ENCODE measurements around the gene AASS.
A peak's percentile ranks its signal among the peaks of the same experiment; 100 is the strongest.

AASS gene

DNA sequence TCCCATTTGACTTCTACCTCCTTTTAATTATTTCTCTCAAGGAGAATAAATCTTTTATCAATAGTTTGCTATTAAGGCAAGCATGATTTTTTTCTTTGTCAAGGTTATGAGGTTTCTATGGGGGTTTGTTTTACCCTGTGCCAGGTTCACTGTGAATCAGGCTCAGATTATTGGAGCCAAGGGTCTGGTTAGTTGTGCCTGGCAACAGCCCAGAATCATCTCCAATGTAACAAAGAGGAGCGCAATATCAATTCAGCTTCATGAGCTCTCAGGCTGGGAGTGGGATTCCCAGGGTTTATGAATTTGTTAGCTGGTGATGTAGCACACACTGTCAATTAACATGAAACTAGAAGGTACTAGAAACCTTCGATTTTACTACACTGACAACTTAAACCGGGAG, 73.2 kb downstream of the AASS start:
- Histone ChIP-seq H3K4me3 (ENCODE audit: low read length) (no peak overlapping the region), H3K9ac (ENCODE audit: low read length) (no peak overlapping the region), H3K4me1 (ENCODE audit: control insufficient read depth, insufficient read depth, low read length) (no peaks in the 10 kb centered on the region), H3K9me3 (ENCODE audit: control insufficient read depth, low read length) (no peaks in the 10 kb centered on the region), H3K27me3 (replicated peaks; ENCODE audit: control insufficient read depth, insufficient read depth, low read length) (no peaks in the 10 kb centered on the region), H3K36me3 (ENCODE audit: control insufficient read depth, insufficient read depth, low read length, severe bottlenecking) (peaks cover 17% of the 10 kb centered on the region)
- DNase-seq (ENCODE audit: low read depth): no peak

DNA sequence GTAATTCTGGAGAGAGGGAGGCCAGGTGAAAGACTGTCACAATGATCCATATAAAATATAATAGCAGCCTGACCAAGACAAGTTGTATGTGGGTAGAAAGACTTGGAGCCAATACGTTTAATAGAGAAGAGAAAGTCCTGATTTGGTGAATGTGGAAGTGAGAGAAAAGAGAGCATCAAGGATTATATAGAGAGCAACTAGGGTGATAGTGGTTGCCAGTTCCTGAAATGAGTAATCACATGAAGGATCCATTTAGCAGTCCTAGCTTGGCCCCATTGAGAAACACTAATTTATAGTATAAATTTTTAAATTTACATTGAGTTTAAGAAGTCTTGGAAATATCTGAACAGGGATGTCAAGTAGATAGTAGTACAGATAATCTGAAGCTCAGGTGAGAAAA, 74.0 kb downstream of the AASS start:
- peaks cover 13% of the 10 kb centered on the region for H3K36me3 ChIP-seq (ENCODE audit: control insufficient read depth, insufficient read depth, low read length, severe bottlenecking)
- DNase-seq (ENCODE audit: low read depth): no peak
- H3K27me3 ChIP-seq (replicated peaks; ENCODE audit: control insufficient read depth, insufficient read depth, low read length): no peaks in the 10 kb centered on the region
- no peaks in the 10 kb centered on the region for H3K4me1 ChIP-seq (ENCODE audit: control insufficient read depth, insufficient read depth, low read length)
- H3K4me3 ChIP-seq (ENCODE audit: low read length): no peak overlapping the region
- H3K9me3 ChIP-seq (ENCODE audit: control insufficient read depth, low read length): no peaks in the 10 kb centered on the region
- no peak overlapping the region for H3K9ac ChIP-seq (ENCODE audit: low read length)

DNA sequence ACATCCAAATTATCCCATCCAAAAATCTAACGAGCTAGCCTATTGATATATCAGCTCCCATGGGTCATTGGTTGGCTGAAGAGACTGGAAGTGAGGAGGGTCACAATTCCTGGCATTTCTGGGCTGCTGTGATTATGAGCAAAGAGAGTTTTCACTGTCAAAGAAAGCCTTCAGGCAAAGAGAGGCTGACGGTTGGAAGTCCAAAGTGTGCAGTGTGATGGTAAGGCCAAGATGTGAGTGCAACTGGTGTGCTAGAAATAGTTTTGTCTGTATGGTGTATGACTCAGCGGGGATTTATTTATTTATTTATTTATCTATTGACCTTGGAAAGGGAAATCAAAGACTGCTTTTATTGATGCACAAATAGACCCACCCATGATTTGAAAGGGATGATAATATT, 75.0 kb downstream of the AASS start:
- peak; percentile 2 for DNase-seq (ENCODE audit: low read depth)
- no peak overlapping the region for H3K4me3 ChIP-seq (ENCODE audit: low read length)
- no peaks in the 10 kb centered on the region for H3K9me3 ChIP-seq (ENCODE audit: control insufficient read depth, low read length)
- no peak overlapping the region for H3K9ac ChIP-seq (ENCODE audit: low read length)
- no peaks in the 10 kb centered on the region for H3K27me3 ChIP-seq (replicated peaks; ENCODE audit: control insufficient read depth, insufficient read depth, low read length)
- peaks cover 3% of the 10 kb centered on the region for H3K36me3 ChIP-seq (ENCODE audit: control insufficient read depth, insufficient read depth, low read length, severe bottlenecking)
- no peaks in the 10 kb centered on the region for H3K4me1 ChIP-seq (ENCODE audit: control insufficient read depth, insufficient read depth, low read length)

DNA sequence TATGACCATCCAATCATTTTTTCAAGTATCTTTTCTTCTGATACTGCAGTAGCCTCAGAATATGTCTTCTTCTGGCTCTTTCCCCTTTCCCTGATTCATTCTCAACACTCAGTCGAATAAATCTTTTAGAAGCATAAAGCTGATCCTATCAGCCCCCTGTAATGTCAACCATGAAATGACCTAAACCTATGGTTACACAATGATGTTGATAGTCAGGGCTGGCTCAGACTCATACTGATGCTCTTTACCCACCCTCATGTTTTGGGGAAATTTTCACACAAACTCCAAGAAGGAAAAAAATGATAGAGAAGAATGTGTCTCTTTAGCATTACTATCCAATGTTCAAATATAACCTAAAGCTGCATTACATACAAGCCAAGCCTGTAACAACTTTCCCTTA, 76.0 kb downstream of the AASS start:
- Histone ChIP-seq H3K9me3 (ENCODE audit: control insufficient read depth, low read length) (no peaks in the 10 kb centered on the region), H3K36me3 (ENCODE audit: control insufficient read depth, insufficient read depth, low read length, severe bottlenecking) (no peaks in the 10 kb centered on the region), H3K4me1 (ENCODE audit: control insufficient read depth, insufficient read depth, low read length) (no peaks in the 10 kb centered on the region), H3K4me3 (ENCODE audit: low read length) (no peak overlapping the region), H3K9ac (ENCODE audit: low read length) (no peak overlapping the region), H3K27me3 (replicated peaks; ENCODE audit: control insufficient read depth, insufficient read depth, low read length) (no peaks in the 10 kb centered on the region)
- no peak for DNase-seq (ENCODE audit: low read depth)

DNA sequence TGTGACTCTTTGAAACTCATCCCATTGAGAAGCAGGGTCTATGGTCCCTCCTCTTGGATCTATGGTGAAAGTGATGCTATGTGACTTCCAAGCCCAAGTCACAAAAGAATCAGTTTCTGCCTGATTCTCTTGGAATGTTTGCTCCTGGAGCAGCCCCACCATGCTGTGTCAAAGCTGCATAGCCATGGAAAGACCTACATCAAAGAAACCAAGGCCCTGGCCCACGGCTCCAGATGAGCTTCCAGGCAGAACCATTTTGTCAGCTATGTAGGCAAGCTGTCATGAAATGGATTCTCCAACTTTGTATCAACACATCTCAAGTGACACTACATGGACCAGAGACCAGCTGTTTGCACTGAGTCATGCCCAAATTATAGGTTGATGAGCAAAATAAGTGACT, 77.0 kb downstream of the AASS start:
- no peaks in the 10 kb centered on the region for H3K36me3 ChIP-seq (ENCODE audit: control insufficient read depth, insufficient read depth, low read length, severe bottlenecking)
- no peaks in the 10 kb centered on the region for H3K9me3 ChIP-seq (ENCODE audit: control insufficient read depth, low read length)
- no peak overlapping the region for H3K9ac ChIP-seq (ENCODE audit: low read length)
- no peaks in the 10 kb centered on the region for H3K4me1 ChIP-seq (ENCODE audit: control insufficient read depth, insufficient read depth, low read length)
- H3K4me3 ChIP-seq (ENCODE audit: low read length): no peak overlapping the region
- no peak for DNase-seq (ENCODE audit: low read depth)
- no peaks in the 10 kb centered on the region for H3K27me3 ChIP-seq (replicated peaks; ENCODE audit: control insufficient read depth, insufficient read depth, low read length)

DNA sequence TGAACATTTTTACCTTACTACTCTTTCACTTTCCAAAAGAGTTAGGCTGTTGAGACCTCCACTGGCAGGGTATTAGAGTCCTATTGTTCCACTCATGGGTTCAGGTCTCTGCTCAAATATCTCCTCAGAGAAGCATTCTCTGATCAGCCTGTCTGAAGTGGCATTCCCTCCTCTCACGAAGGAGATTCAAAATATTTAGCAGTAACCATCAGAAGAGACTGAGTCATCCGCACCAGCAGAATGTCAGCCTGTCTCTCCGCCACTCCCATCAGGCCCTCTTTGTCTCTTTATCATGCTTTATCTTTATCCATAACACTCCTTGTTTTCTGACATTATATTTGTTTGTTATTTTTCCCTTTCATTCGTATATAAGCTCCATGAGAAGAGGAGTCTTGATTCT, 79.1 kb downstream of the AASS start:
- Histone ChIP-seq H3K4me1 (ENCODE audit: control insufficient read depth, insufficient read depth, low read length) (no peaks in the 10 kb centered on the region), H3K9me3 (ENCODE audit: control insufficient read depth, low read length) (no peaks in the 10 kb centered on the region), H3K27me3 (replicated peaks; ENCODE audit: control insufficient read depth, insufficient read depth, low read length) (no peaks in the 10 kb centered on the region), H3K4me3 (ENCODE audit: low read length) (no peak overlapping the region), H3K36me3 (ENCODE audit: control insufficient read depth, insufficient read depth, low read length, severe bottlenecking) (no peaks in the 10 kb centered on the region), H3K9ac (ENCODE audit: low read length) (no peak overlapping the region)
- DNase-seq (ENCODE audit: low read depth): no peak

DNA sequence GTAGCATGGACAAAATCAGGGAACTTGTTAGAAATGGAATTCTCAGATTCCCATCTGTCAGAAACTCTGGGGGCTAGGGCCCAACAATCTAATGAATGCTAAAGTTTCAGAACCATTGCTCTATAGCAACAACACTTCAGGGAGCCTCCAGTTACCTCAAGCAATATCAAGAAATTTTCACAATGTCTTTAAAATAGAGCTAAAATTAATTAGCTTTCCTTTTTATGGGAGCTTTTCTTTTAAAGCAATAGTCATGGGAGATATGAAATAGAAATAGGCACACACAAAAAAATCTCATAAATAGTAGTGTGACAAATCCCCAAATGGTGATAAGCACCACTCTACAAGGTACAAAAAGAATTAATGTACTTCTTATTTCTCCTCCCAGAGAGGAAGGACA, 80.9 kb downstream of the AASS start:
- Histone ChIP-seq H3K9ac (ENCODE audit: low read length) (no peak overlapping the region), H3K9me3 (ENCODE audit: control insufficient read depth, low read length) (no peaks in the 10 kb centered on the region), H3K27me3 (replicated peaks; ENCODE audit: control insufficient read depth, insufficient read depth, low read length) (no peaks in the 10 kb centered on the region), H3K4me3 (ENCODE audit: low read length) (no peak overlapping the region), H3K36me3 (ENCODE audit: control insufficient read depth, insufficient read depth, low read length, severe bottlenecking) (no peaks in the 10 kb centered on the region), H3K4me1 (ENCODE audit: control insufficient read depth, insufficient read depth, low read length) (no peaks in the 10 kb centered on the region)
- DNase-seq (ENCODE audit: low read depth): no peak

GRCh38 chr7:122059542-122059941, 84.5 kb downstream of the AASS start:
- no peaks in the 10 kb centered on the region for H3K4me1 ChIP-seq (ENCODE audit: control insufficient read depth, insufficient read depth, low read length)
- no peaks in the 10 kb centered on the region for H3K36me3 ChIP-seq (ENCODE audit: control insufficient read depth, insufficient read depth, low read length, severe bottlenecking)
- H3K9ac ChIP-seq (ENCODE audit: low read length): no peak overlapping the region
- no peak overlapping the region for H3K4me3 ChIP-seq (ENCODE audit: low read length)
- no peak for DNase-seq (ENCODE audit: low read depth)
- H3K27me3 ChIP-seq (replicated peaks; ENCODE audit: control insufficient read depth, insufficient read depth, low read length): no peaks in the 10 kb centered on the region
- no peaks in the 10 kb centered on the region for H3K9me3 ChIP-seq (ENCODE audit: control insufficient read depth, low read length)

- H3K36me3 ChIP-seq (ENCODE audit: control insufficient read depth, insufficient read depth, low read length, severe bottlenecking): no peaks in the 10 kb centered on the region
Observed at GRCh38 chr7:122056977-122057376, 87.1 kb downstream of the AASS start.

GRCh38 chr7:122055073-122055472, 89.0 kb downstream of the AASS start:
- Histone ChIP-seq H3K9me3 (ENCODE audit: control insufficient read depth, low read length) (no peaks in the 10 kb centered on the region), H3K36me3 (ENCODE audit: control insufficient read depth, insufficient read depth, low read length, severe bottlenecking) (no peaks in the 10 kb centered on the region), H3K4me1 (ENCODE audit: control insufficient read depth, insufficient read depth, low read length) (no peaks in the 10 kb centered on the region), H3K27me3 (replicated peaks; ENCODE audit: control insufficient read depth, insufficient read depth, low read length) (no peaks in the 10 kb centered on the region), H3K4me3 (ENCODE audit: low read length) (no peak overlapping the region), H3K9ac (ENCODE audit: low read length) (no peak overlapping the region)
- no peak for DNase-seq (ENCODE audit: low read depth)

More at GRCh38 chr7:122056977-122057376, 87.1 kb downstream of the AASS start:
- DNase-seq (ENCODE audit: low read depth): no peak
- no peaks in the 10 kb centered on the region for H3K4me1 ChIP-seq (ENCODE audit: control insufficient read depth, insufficient read depth, low read length)
- no peaks in the 10 kb centered on the region for H3K9me3 ChIP-seq (ENCODE audit: control insufficient read depth, low read length)
- no peaks in the 10 kb centered on the region for H3K27me3 ChIP-seq (replicated peaks; ENCODE audit: control insufficient read depth, insufficient read depth, low read length)
- no peak overlapping the region for H3K4me3 ChIP-seq (ENCODE audit: low read length)
- no peak overlapping the region for H3K9ac ChIP-seq (ENCODE audit: low read length)

DNA sequence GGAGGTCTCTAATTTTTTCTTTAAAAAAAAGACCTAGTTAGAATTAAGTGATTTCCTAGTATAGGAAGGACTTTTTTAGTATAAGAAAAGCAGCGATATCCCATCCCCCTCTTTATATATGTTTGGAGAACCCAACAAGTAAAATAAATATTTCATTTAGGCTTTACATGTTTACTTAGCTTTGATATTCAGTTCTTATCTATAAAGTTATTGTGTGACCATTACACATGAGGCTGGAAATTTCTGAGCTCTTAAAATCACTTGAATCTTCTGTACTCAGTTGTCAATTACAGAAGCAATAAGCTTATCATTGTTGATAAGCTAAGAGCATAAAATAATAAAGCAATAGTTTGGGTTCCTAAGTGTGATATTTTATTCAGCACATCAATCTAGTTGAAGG, 89.7 kb downstream of the AASS start:
- no peak overlapping the region for H3K4me3 ChIP-seq (ENCODE audit: low read length)
- no peak for DNase-seq (ENCODE audit: low read depth)
- H3K27me3 ChIP-seq (replicated peaks; ENCODE audit: control insufficient read depth, insufficient read depth, low read length): no peaks in the 10 kb centered on the region
- H3K9ac ChIP-seq (ENCODE audit: low read length): no peak overlapping the region
- no peaks in the 10 kb centered on the region for H3K4me1 ChIP-seq (ENCODE audit: control insufficient read depth, insufficient read depth, low read length)
- no peaks in the 10 kb centered on the region for H3K36me3 ChIP-seq (ENCODE audit: control insufficient read depth, insufficient read depth, low read length, severe bottlenecking)
- H3K9me3 ChIP-seq (ENCODE audit: control insufficient read depth, low read length): no peaks in the 10 kb centered on the region

GRCh38 chr7:122046402-122046801, 97.6 kb downstream of the AASS start:
- DNase-seq (ENCODE audit: low read depth): no peak
- no peaks in the 10 kb centered on the region for H3K36me3 ChIP-seq (ENCODE audit: control insufficient read depth, insufficient read depth, low read length, severe bottlenecking)
- H3K9ac ChIP-seq (ENCODE audit: low read length): no peak overlapping the region
- no peaks in the 10 kb centered on the region for H3K9me3 ChIP-seq (ENCODE audit: control insufficient read depth, low read length)
- no peaks in the 10 kb centered on the region for H3K4me1 ChIP-seq (ENCODE audit: control insufficient read depth, insufficient read depth, low read length)
- no peaks in the 10 kb centered on the region for H3K27me3 ChIP-seq (replicated peaks; ENCODE audit: control insufficient read depth, insufficient read depth, low read length)
- H3K4me3 ChIP-seq (ENCODE audit: low read length): no peak overlapping the region

Measured in adipocyte (in vitro differentiated cells).